K562 (cell line): Measurements from ENCODE around the gene HOXB1.

Experiments
- BRCA1 ChIP-seq, 2 experiments: fragments of 450-650 bp in 1 of 2; sonication (generic) in 1 of 2; formaldehyde crosslinking in 1 of 2; IDR thresholded peaks; 2 replicates each; pipeline versions ENCODE4 v1.5.0 to v1.6.1; 2017 to 2020; ENCODE audit warnings: mild to moderate bottlenecking in 1 of 2, missing genetic modification reagents in 1 of 2
- HNRNPH1 ChIP-seq: fragments of 200-400 bp; formaldehyde crosslinking; optimal IDR thresholded peaks from 2 replicates; pipeline ENCODE3; 2017; ENCODE audit warnings: low read depth, mild to moderate bottlenecking, low read length, moderate library complexity
- HOMEZ ChIP-seq: fragments of 250-450 bp; sonication (Bioruptor Pico); IDR thresholded peaks from 2 replicates; pipeline ENCODE4 v1.4.0; 2020; ENCODE audit warnings: mild to moderate bottlenecking, moderate library complexity
- NCOA2 ChIP-seq, 2 experiments: fragments of 450-650 bp; IDR thresholded peaks; 2 replicates each; pipeline ENCODE4 v1.6.1; 2018; ENCODE audit warnings: mild to moderate bottlenecking in 2 of 2, moderate library complexity in 1 of 2; ENCODE audit not compliant: partially characterized antibody in 2 of 2
- PHF8 ChIP-seq: fragments of 200-600 bp; sonication (generic); IDR thresholded peaks from 2 replicates; pipeline ENCODE4 v1.6.1; 2012; ENCODE audit warnings: mixed run types, mild to moderate bottlenecking, inconsistent platforms, low read length, moderate library complexity, borderline replicate concordance
- RFX1 ChIP-seq: fragments of 450-650 bp; IDR thresholded peaks from 2 replicates; pipeline ENCODE4 v1.6.1; 2016; ENCODE audit warnings: mild to moderate bottlenecking, moderate library complexity
- SOX6 ChIP-seq: fragments of 450-650 bp; IDR thresholded peaks from 2 replicates; pipeline ENCODE4 v1.6.1; 2014; ENCODE audit warnings: mild to moderate bottlenecking
- ZBTB17 ChIP-seq: fragments of 450-650 bp; formaldehyde crosslinking; IDR thresholded peaks from 2 replicates; pipeline ENCODE4 v1.4.0; 2020; ENCODE audit warnings: mild to moderate bottlenecking
- ZFP36 ChIP-seq: fragments of 150-350 bp; IDR thresholded peaks from 2 replicates; pipeline ENCODE4 v1.6.1; 2018; ENCODE audit warnings: low read length, low read depth; ENCODE audit not compliant: partially characterized antibody
- TF ChIP-seq, protein P1 (sequence below), 3 experiments: IDR thresholded peaks in 2 of 3; conservative IDR thresholded peaks in 1 of 3; 2 replicates each; pipeline ENCODE4 v1.5.1; 2011 to 2012; ENCODE audit warnings: low read length in 3 of 3, mild to moderate bottlenecking in 3 of 3, control low read depth in 2 of 3, improper control_type of control experiment in 1 of 3, inconsistent platforms in 1 of 3, low read depth in 1 of 3, mixed read lengths in 1 of 3, moderate library complexity in 1 of 3; ENCODE audit not compliant: insufficient read depth in 2 of 3

DNA sequence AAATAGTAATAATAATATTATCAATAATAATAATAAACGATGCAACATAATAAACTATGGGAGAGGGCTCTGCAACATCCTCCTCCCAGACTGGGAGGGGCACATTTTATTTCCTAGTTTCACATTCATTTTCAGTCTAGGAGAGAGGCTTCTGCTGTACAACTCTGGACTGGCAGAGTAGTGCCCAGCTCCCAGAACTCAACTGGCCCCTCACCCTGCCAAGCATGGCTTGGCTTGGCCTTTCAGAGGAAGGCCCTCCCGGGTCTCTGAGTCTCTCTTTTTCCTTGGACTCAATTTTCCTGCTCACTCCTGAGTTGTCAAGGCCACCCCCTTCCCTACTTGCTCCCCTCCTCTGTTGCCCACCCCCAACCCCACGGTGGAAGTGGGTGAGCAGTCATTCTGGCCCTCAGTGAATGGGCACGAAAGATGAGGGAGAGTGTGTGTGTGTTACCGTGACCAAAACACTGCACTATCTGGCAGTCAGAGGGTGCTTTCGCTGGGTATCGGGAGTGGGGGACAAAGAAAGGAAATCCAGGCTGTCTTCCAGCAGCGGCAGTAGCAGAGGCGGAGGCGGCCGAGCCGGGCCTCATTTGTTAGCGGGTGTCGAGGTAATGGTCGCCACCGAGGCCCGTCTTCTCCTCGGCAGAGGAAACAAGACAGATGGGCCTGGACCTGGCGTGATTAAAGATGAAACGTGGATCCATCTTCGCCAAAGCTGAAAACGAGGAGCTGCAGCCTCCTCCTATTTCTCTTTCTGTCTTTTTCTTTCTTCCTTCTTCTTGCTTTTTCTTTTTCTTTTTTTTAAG is 45.1 kb upstream of the HOXB1 start:
- TF ChIP-seq HNRNPH1 (no peak), SOX6 (no peak), BRCA1 (IDR thresholded peaks at IDR 0.05) (no peak), BRCA1 (CRISPR knock-in tag; IDR thresholded peaks at IDR 0.05) (no peak), HOMEZ (CRISPR knock-in tag) (no peak), ZBTB17 (CRISPR knock-in tag) (no peak), PHF8 (no peak), RFX1 (no peak), NCOA2 (IDR thresholded peaks at IDR 0.05; ENCODE audit: partially characterized antibody in 2 of 2) (no peak), ZFP36 (no peak)
- TF ChIP-seq, protein P1, sequence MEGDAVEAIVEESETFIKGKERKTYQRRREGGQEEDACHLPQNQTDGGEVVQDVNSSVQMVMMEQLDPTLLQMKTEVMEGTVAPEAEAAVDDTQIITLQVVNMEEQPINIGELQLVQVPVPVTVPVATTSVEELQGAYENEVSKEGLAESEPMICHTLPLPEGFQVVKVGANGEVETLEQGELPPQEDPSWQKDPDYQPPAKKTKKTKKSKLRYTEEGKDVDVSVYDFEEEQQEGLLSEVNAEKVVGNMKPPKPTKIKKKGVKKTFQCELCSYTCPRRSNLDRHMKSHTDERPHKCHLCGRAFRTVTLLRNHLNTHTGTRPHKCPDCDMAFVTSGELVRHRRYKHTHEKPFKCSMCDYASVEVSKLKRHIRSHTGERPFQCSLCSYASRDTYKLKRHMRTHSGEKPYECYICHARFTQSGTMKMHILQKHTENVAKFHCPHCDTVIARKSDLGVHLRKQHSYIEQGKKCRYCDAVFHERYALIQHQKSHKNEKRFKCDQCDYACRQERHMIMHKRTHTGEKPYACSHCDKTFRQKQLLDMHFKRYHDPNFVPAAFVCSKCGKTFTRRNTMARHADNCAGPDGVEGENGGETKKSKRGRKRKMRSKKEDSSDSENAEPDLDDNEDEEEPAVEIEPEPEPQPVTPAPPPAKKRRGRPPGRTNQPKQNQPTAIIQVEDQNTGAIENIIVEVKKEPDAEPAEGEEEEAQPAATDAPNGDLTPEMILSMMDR (IDR thresholded peaks at IDR 0.05 in 2 of 3, conservative IDR thresholded peaks at IDR 0.05 in 1 of 3; ENCODE audit: insufficient read depth in 2 of 3, low read depth in 1 of 3, low read length in 3 of 3): no peak
